Sigmoid colon (tissue), 7 donors: ENCODE measurements around the gene SLC17A1. TPM values are rescaled to one million over a fixed set of nuclear protein-coding genes. Genes with fewer than 3 reads are reported as not detected.

Experiments used
- DNase-seq: peaks from one replicate; pipeline ENCODE4 v3.0.0-alpha.2; 2019
- H3K27ac ChIP-seq, 4 donors: fragments of 200-600 bp; sonication (generic); one replicate each; pipeline ENCODE4 v1.5.1; 2016 to 2019; ENCODE audit warnings: mild to moderate bottlenecking in 1 of 4
- H3K27me3 ChIP-seq, 3 donors: fragments of 200-600 bp; sonication (generic); one replicate each; pipeline ENCODE4 v1.5.1; 2019; ENCODE audit warnings: mild to moderate bottlenecking in 1 of 3
- H3K36me3 ChIP-seq, 4 donors: fragments of 200-600 bp; sonication (generic); one replicate each; pipeline ENCODE4 v1.5.1; 2016 to 2019
- H3K4me1 ChIP-seq, 4 donors: fragments of 200-600 bp; sonication (generic); one replicate each; pipeline ENCODE4 v1.5.1; 2017 to 2019
- H3K4me3 ChIP-seq, 4 donors: fragments of 200-600 bp; sonication (generic); one replicate each; pipeline ENCODE4 v1.5.1; 2017 to 2019; ENCODE audit warnings: mild to moderate bottlenecking in 2 of 4, moderate library complexity in 1 of 4
- H3K9me3 ChIP-seq, 4 donors: fragments of 200-600 bp in 3 of 4; sonication (generic) in 3 of 4; one replicate each; pipeline versions ENCODE4 v1.5.1 to v1.6.1; 2013 to 2019
- EP300 ChIP-seq, 4 donors: sonication (generic); formaldehyde crosslinking; IDR thresholded peaks; one replicate each; pipeline ENCODE4 v1.6.1; 2017; ENCODE audit warnings: antibody characterized with exemption in 4 of 4
- POLR2A ChIP-seq, 2 donors: fragments of 450-650 bp; IDR thresholded peaks; one replicate each; pipeline ENCODE4 v1.6.1; 2016; ENCODE audit warnings: antibody characterized with exemption in 2 of 2, mild to moderate bottlenecking in 2 of 2, moderate library complexity in 2 of 2
- POLR2AphosphoS5 ChIP-seq, 4 donors: sonication (generic); formaldehyde crosslinking; IDR thresholded peaks; one replicate each; pipeline ENCODE4 v1.6.1; 2017; ENCODE audit warnings: antibody characterized with exemption in 4 of 4
- WGBS, 2 donors: extraction: QIAGEN DNeasy Blood & Tissue Kit; methylation state at CpG; one replicate each; pipeline ENCODE4 v1.1.7; 2013; 5-methylcytosine and 5-hydroxymethylcytosine counted together
- intact Hi-C: fragments of 100-400 bp; cut with DNase I; formaldehyde crosslinking; loops from one replicate; pipeline ENCODE4 v1.15.1; 2023
- polyA plus RNA-seq, 3 donors: library from polyadenylated mRNA; stranded (reverse); fragments of 200-250 nt; gene quantifications; one replicate each; pipeline ENCODE4 v1.2.3, GENCODE V29; 2013
- total RNA-seq, 4 donors: library from RNA; depleted of rRNA; stranded (reverse); fragments of >200 nt; gene quantifications; one replicate each; pipeline ENCODE4 v1.1.0, GENCODE V29; 2016
- TF ChIP-seq, protein P1 (sequence below), 4 experiments: fragments of 450-650 bp in 3 of 4; fragments of 200-600 bp in 1 of 4; IDR thresholded peaks; one replicate each; pipeline ENCODE4 v1.5.1; 2016 to 2019; ENCODE audit warnings: antibody characterized with exemption in 4 of 4, mild to moderate bottlenecking in 3 of 4, moderate library complexity in 2 of 4
- donor health status: healthy with polysubstance abuse.
- donor health status: Bipolar disorder and iron deficiency.
- donor health status: healthy.

SLC17A1 gene
- total and polyA plus RNA-seq, 7 donors = 0.04 TPM; not detected in 6

DNA sequence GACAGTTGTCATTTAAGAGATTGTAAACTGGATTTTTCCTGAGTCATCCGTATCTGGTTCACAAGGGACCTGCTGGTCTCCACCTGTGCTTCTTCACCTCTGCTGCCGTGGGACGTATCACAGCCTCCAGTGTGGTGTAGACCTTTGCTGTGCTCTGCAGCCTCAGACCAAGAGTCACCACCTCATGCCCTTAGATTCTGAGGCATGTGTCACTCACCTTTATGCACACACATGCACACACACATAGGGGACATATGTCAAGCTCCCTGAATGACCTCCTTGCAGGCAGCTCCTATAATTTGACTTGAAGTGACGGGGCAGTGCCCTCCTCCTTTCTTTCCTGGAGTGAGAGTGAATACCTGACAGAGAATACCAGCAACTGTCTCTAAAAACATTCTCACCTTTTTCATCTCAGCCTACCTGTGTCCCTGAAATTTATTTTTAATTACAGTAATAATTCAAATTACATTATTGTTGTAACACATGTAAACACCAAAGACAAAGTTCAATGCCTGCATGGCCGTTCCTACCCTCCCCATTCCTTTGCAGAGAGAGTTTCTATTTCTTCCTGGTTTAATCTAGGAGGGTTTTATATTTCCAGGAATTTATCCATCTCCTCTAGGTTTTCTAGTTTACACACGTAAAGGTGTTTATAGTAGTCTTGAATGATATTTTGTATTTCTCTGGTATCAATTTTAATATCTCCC lies 73.8 kb downstream of the SLC17A1 start:
- Histone ChIP-seq H3K27me3 (no peaks in the 10 kb centered on the region), H3K4me1 (no peaks in the 10 kb centered on the region), H3K9me3 (no peaks in the 10 kb centered on the region), H3K36me3 (no peaks in the 10 kb centered on the region), H3K27ac (no peak overlapping the region), H3K4me3 (no peak overlapping the region)
- WGBS, 2 donors = 61 to 72% methylated on average over 6 of the region's 6 CpGs
- intact Hi-C loops = no loop called here
- DNase-seq = no peak
- no peak for TF ChIP-seq EP300 (IDR thresholded peaks at IDR 0.05)
- TF ChIP-seq POLR2A (IDR thresholded peaks at IDR 0.05) = no peak
- TF ChIP-seq POLR2AphosphoS5 (IDR thresholded peaks at IDR 0.05) = no peak
- TF ChIP-seq, protein P1, sequence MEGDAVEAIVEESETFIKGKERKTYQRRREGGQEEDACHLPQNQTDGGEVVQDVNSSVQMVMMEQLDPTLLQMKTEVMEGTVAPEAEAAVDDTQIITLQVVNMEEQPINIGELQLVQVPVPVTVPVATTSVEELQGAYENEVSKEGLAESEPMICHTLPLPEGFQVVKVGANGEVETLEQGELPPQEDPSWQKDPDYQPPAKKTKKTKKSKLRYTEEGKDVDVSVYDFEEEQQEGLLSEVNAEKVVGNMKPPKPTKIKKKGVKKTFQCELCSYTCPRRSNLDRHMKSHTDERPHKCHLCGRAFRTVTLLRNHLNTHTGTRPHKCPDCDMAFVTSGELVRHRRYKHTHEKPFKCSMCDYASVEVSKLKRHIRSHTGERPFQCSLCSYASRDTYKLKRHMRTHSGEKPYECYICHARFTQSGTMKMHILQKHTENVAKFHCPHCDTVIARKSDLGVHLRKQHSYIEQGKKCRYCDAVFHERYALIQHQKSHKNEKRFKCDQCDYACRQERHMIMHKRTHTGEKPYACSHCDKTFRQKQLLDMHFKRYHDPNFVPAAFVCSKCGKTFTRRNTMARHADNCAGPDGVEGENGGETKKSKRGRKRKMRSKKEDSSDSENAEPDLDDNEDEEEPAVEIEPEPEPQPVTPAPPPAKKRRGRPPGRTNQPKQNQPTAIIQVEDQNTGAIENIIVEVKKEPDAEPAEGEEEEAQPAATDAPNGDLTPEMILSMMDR (IDR thresholded peaks at IDR 0.05) = no peak

- Histone ChIP-seq H3K36me3 (no peaks in the 10 kb centered on the region), H3K9me3 (no peaks in the 10 kb centered on the region), H3K27ac (no peak overlapping the region), H3K4me3 (no peak overlapping the region), H3K4me1 (no peaks in the 10 kb centered on the region), H3K27me3 (no peaks in the 10 kb centered on the region)
- intact Hi-C loops = no loop called here
- WGBS, 2 donors = 89 to 93% methylated on average over 9 of the region's 9 CpGs
- TF ChIP-seq POLR2A (IDR thresholded peaks at IDR 0.05) = no peak
- TF ChIP-seq, protein P1 (IDR thresholded peaks at IDR 0.05) = no peak
- no peak for TF ChIP-seq EP300 (IDR thresholded peaks at IDR 0.05)
- no peak for TF ChIP-seq POLR2AphosphoS5 (IDR thresholded peaks at IDR 0.05)
- no peak for DNase-seq
These were observed 75.2 kb downstream of the SLC17A1 start for GRCh38 chr6:25756382-25757363.

DNA sequence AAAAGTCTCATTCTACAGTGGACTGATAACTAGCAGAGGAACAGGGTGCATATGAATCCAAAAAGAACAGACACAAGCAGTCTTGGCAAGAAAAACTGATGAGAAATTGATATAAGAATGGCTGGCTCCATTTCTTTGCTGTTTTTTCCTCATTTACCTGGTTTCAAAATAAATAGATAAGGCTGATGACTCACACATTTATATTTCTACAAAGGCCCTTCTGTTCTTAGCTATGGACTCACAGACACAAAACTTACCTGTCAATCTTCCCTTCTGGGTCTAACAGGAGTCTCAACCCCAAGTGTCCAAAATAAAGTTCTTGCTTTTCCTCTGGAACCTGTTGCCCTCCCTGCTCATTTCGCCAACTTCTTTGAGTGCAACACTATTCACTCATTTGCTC lies 76.4 kb downstream of the SLC17A1 start:
- DNase-seq = no peak
- Histone ChIP-seq H3K4me1 (no peaks in the 10 kb centered on the region), H3K9me3 (no peaks in the 10 kb centered on the region), H3K4me3 (no peak overlapping the region), H3K27me3 (no peaks in the 10 kb centered on the region), H3K36me3 (no peaks in the 10 kb centered on the region), H3K27ac (no peak overlapping the region)
- intact Hi-C loops = no loop called here
- WGBS, 2 donors = 90% methylated on average over 1 of the region's 1 CpG
- TF ChIP-seq, protein P1 (IDR thresholded peaks at IDR 0.05) = no peak
- no peak for TF ChIP-seq POLR2AphosphoS5 (IDR thresholded peaks at IDR 0.05)
- TF ChIP-seq POLR2A (IDR thresholded peaks at IDR 0.05) = no peak
- TF ChIP-seq EP300 (IDR thresholded peaks at IDR 0.05) = no peak

- Histone ChIP-seq H3K36me3 (no peaks in the 10 kb centered on the region), H3K4me3 (no peak within 1 kb of the TSS), H3K27ac (no peak within 1 kb of the TSS), H3K4me1 (no peaks in the 10 kb centered on the region), H3K27me3 (no peaks in the 10 kb centered on the region), H3K9me3 (no peaks in the 10 kb centered on the region)
- no peak for TF ChIP-seq EP300 (IDR thresholded peaks at IDR 0.05)
- no peak for TF ChIP-seq POLR2A (IDR thresholded peaks at IDR 0.05)
- no peak for TF ChIP-seq POLR2AphosphoS5 (IDR thresholded peaks at IDR 0.05)
- TF ChIP-seq, protein P1 (IDR thresholded peaks at IDR 0.05) = no peak
- intact Hi-C loops = no loop called here
- no peak for DNase-seq
These were observed 77.3 kb downstream of the SLC17A1 start, which contains the start of gene SLC17A4 for GRCh38 chr6:25754535-25754934. TSS of gene SLC17A4 (plus strand) at chr6:25754742. CDS start at chr6:25761963, 7,221 bp downstream.
